ENCODE data around the gene CEP97.
"Not testable (repeated sequence)": the region's sequence is repeated elsewhere in the genome, so short reads cannot be mapped to it uniquely, and the experiment has no call there.

CEP97 gene, protein sequence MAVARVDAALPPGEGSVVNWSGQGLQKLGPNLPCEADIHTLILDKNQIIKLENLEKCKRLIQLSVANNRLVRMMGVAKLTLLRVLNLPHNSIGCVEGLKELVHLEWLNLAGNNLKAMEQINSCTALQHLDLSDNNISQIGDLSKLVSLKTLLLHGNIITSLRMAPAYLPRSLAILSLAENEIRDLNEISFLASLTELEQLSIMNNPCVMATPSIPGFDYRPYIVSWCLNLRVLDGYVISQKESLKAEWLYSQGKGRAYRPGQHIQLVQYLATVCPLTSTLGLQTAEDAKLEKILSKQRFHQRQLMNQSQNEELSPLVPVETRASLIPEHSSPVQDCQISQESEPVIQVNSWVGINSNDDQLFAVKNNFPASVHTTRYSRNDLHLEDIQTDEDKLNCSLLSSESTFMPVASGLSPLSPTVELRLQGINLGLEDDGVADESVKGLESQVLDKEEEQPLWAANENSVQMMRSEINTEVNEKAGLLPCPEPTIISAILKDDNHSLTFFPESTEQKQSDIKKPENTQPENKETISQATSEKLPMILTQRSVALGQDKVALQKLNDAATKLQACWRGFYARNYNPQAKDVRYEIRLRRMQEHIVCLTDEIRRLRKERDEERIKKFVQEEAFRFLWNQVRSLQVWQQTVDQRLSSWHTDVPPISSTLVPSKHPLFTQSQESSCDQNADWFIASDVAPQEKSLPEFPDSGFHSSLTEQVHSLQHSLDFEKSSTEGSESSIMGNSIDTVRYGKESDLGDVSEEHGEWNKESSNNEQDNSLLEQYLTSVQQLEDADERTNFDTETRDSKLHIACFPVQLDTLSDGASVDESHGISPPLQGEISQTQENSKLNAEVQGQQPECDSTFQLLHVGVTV

DNA sequence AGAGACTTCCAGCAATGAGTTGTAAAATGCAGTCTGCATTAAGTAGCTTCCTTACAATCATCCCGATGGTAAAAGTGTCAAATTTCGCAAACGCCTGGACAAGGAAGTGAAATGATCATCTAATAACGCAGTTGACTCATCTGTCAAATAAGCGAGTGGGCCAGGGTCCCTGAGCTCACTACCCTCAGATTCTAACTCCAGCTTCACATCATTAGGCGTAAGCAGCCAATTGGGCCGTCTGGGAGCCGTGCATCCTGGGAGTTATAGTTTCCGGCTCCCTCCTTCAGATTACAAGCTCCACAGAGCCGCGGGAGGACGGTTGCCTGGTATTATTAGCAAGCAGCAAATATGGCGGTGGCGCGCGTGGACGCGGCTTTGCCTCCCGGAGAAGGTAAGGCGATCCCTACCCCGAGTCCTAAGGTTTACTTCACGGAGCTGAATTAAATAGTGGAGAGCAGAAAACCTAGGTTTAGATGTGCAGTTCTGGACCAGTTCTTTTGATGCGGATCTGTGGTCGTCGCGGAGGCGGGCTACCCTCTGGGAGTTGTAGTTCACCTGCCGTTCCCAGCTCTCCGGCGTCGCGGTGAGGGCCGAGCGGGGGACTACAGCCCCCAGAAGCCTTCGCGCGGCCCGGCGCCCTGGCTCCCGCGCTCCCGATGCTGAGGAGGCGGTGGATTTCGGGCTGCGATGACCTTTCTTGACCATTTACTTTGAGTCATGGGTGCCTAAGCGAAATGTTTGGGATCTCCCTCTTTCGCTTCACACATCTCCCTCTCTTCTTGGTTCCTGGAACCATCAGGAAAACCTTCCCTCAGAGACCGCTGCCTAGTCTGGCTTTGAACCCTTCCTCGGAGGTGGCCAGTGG lies at the start of gene CEP97:
TSS of gene CEP97 (plus strand) at position 286 of the 865 bp plus-strand sequence. CDS start at position 349, 63 bp downstream.
- DNase-seq (ENCODE audit: low read depth) = peak; percentile 82

DNA sequence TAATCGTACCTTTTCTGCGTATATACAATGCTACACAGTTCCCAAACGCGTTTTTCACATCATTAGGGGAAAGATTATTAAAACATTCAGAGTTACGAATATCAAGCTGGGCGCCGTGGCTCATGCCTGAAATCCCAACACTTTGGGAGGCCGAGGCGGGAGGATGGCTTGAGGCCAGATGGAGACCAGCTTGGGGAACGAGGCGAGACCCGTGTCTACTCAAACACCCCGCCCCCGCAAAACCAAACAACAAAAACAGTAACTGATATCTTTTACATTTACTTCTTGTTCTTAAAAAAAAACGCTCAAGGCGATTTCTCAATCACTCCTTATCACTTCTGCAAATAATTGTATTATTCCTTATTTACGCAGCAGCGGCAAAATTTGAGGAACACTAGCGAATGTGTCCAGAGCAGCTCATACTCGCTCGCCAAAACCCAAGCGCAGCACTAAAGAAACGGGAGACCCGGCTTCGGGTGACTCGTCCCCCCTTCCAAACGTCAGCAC lies 48.7 kb upstream of the CEP97 start:
- DNase-seq (ENCODE audit: low read depth) = no peak

DNA sequence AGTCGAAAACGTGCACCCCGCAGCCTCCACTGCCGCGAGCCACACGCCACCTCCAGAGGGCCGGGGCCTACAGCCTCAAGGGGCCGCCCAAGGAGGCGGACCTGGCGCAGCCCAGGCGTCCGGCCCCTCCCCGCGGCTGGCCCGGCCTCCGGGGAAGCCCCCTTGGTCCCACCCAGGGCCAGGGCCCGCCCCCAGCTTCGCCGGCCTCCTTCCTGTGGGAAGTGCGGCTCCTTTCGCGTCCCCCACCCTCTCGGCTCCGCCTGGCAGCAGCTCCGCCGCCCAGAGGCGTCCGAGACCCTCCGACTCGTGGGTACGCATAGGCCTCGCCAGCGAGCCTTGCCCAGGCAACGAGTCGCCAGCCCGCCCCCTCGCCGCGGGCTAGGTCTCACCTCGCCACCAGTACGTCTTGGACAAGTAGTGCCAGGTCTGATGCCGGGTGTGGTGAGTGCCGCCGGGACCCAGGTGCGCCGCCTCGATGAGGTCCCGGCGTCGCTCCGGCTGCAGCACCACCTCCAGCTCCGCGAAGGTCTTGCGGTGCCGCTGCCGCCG lies 48.1 kb upstream of the CEP97 start:
- DNase-seq (ENCODE audit: low read depth) = peak; percentile 93

DNA sequence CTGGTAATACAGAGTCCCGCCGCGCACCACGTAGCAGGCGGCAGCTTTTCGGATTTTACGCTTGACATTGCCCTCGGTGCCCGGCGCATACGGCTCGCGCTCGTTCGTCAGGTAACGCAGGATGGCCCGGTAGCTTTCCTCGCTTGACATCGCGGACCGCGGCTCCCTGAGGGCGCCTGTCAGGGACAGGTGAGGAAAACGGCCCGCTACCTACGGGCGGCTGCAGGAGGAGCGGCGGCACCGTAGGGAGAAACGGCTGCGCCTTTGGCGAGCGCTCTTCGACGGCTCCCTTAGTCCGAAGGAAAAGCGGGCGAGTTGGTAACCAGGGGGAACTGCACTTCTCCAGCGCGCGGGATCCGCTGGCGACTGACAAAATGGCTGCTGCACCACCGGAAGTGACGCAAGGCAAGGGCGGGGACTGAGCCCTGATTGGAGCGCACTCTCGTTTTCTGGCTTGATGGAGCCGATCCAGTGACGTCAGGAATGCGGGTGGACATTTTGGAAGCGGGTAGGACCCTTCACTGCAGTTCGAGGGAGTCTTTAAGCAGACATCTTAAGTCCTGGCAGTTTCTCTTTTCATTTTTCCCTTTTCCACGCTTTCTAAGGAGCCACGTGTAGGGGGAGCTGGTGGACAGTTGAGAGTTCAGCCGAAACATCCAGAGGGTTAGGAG lies 47.5 kb upstream of the CEP97 start, which contains the start of gene ZBTB11:
TSS of gene ZBTB11 (minus strand) at position 368 of the 671 bp plus-strand sequence. CDS start at position 150, 218 bp downstream.
- peak; percentile 99 for DNase-seq (ENCODE audit: low read depth)

DNA sequence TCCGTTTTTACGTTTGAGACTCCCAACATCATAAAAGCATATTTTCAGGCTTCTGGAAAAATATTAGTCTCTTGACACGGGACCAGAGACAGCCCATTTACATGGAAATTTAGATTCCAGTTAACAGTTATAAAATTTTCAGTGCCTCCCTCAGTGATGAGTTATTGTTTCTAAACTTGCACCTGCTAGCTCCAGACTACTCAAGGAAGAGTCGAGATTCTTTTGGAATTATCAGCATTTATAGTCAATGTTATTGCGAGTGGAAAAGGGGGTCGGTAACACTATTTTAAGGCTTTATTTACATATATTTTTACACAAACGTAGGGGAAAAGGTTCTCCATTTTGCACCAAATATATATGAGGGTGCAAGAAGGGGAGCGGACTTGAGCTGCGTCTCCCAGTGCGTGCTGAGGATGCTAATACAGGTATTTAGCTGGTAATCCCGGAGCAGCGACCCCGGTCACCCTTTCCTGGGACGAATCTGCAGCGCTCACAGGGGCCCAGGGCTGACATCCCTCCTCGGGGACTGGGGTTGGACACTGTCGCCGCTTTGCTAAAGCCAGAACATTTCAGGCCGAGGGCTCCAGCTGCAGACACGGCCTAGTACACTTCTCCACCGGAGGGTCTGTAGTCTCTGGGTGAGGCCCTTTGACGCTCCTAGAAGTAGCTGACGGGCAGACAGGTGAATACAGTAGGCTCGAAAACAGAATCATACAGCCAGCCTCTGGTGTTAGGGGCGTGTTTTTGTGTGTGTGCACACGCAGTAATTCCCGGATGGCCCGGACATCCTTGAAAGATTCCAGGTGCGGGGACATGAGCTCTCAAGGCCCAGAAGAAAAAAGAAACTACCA lies 46.8 kb upstream of the CEP97 start:
- no peak for DNase-seq (ENCODE audit: low read depth)

DNA sequence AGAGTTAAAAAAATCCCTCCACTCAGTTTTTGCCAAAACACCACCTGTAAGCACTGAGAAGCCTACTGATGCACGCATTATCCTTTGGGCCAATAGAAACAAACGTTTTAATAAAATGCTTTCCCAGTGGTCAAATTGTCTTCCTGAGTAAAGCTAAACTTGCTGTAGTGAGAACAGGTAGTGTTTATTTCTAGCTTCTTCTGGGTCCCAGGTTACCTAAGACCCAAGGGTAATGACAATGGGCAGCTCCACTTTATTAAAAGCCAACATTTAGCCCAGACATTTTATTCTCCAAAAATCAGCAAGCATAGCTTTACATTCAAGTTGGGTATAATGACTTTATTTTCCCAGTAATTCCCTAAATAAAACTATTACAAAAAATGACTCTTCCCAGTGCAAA lies 45.6 kb upstream of the CEP97 start:
- DNase-seq (ENCODE audit: low read depth) = not testable (repeated sequence)

DNA sequence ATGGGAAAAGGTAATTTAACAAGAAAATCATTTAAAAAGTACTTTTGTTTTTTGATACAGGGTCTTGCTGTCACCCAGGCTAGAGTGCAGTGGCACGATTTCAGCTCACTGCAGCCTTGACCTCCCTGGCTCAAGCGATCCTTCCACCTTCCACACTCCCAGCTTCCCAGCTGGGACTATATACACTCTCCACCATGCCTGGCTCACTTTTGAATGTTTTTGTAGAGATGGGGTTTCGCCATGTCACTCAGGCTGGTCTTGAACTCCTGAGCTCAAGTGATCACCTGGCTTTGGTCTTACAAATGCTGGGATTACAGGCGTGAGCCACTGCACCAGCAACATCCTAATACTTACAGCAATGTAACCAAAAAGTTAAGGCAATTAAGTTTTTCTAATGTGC lies 43.9 kb upstream of the CEP97 start:
- DNase-seq (ENCODE audit: low read depth) = no peak

DNA sequence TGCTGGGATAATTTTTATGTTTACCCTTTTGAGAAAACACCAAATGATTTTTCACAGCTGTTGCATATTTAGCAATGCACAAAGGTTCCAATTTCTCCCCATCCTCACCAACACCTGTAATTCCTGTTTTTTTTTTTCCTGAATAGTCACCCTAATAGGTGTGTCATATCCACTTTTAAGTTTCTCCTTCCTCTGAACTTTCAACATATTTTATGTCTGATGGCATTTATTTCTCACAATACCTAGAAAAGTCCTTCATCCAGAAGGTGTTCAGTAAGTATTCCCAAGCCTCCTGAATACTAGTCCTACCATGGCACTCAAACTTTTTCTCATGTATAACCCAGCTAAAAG lies 39.4 kb upstream of the CEP97 start:
- no peak for DNase-seq (ENCODE audit: low read depth)

DNA sequence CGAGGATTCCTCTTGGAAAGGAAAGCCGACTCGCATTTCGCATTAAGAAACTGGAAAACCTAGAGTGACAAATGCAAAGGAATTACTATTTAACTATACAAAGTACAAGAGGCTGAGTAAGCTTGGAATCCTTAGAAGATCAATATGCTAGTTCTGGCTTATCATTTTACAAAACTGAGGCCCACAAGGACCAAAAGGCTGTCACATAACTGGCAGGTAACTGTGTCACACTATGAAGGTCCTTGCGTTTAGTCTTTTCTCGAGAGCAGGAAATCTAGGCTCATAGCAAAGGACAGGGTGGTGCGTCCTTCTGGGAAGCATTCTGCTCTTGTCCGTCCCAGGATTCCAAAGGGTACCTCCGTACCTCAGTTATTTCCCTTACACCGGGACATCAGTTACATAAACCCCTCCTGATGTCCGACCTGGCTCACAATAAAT lies 38.5 kb upstream of the CEP97 start:
- DNase-seq (ENCODE audit: low read depth) = no peak

DNA sequence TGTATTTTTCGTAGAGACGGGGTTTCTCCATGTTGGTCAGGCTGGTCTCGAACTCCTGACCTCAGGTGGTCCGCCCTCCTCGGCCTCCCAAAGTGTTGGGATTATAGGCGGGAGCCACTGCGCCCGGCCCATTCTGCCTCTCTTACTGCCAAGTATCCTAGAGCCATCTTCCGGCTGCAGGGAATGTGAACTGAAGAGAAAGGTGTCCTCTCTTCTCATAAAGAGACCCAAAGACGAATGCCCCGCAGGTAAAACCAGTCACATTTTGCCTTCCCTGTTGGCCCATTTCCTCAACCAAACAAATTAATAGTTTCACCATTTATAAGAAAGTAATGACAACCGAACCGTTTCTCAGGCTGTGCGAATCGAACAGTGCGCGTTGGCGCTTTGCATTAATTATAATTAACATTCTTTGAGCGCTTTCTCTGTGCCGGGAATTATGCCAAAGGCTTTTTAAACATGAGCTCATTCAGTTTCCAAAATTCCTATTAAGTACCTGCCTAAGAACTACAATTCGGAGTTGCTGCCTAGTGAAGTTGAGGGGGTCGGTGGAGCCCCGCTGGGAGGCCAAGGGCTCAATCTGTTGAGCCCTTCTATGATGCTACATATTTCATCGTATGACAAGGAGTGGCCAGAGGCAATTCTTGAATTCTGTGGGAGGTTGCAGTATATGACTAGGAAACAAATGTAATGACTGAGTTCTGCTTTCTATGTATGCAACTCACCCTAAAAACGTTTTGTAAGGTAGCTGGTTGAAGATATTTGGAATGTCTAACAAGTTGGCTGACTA lies 37.1 kb upstream of the CEP97 start:
- DNase-seq (ENCODE audit: low read depth) = no peak

DNA sequence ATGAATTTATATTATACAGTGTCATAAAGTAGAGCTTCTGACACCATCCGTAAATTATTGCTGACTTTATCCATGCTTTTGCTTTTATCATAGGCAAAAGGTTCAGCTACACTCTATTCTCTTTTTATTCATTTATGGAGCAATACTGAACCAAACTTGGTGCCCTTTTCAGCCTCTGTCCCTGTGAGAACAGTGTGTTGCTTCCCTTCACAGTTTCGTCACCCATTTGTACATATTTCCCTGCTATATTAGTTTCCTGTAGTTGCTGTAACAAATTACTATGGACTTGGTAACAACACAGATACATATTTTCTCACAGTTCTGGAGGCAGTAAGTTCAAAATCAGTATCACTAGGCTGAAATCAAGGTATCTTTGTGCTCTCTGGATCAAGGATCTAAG lies 35.1 kb upstream of the CEP97 start:
- no peak for DNase-seq (ENCODE audit: low read depth)

DNA sequence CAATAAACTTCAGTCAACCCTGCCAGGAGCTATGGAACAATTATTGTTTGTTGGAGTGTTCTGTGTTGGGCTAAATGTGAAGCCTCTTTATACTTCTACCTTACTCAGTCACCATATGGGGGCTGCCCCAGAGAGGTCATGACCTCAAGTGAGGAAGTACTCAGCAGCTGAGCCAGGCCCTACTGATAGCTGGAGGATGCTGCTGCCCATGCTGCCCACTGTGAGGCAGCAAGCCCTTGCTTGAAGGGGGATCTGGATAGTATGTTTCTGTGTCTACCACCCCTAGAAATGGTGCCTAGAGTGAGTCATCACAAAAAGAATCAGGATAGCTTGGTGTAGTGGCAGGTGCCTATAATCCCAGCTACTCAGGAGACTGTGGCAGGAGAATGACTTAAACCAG lies 33.4 kb upstream of the CEP97 start:
- DNase-seq (ENCODE audit: low read depth) = no peak

DNA sequence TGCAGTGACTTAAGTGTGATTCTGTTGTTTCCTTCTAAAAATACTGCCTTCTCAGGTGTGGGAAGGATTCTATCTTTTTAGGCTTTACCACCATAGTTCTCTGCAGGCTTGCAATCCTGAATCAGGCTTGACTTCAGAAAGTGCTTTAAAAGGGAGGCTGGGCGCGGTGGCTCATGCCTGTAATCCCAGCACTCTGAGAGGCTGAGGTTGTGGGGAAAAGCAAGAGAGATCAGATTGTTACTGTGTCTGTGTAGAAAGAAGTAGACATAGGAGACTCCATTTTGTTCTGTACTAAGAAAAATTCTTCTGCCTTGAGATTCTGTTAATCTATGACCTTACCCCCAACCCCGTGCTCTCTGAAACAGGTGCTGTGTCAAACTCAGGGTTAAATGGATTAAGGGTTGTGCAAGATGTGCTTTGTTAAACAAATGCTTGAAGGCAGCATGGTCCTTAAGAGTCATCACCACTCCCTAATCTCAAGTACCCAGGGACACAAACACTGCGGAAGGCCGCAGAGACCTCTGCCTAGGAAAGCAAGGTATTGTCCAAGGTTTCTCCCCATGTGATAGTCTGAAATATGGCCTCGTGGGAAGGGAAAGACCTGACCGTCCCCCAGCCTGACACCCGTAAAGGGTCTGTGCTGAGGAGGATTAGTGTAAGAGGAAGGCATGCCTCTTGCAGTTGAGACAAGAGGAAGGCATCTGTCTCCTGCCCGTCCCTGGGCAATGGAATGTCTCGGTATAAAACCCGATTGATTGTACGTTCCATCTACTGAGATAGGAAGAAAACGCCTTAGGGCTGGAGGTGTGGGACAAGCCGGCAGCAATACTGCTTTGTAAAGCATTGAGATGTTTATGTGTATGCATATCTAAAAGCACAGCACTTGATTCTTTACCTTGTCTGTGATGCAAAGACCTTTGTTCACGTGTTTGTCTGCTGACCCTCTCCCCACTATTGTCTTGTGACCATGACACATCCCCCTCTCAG lies 32.4 kb upstream of the CEP97 start:
- not testable (repeated sequence) for DNase-seq (ENCODE audit: low read depth)

DNA sequence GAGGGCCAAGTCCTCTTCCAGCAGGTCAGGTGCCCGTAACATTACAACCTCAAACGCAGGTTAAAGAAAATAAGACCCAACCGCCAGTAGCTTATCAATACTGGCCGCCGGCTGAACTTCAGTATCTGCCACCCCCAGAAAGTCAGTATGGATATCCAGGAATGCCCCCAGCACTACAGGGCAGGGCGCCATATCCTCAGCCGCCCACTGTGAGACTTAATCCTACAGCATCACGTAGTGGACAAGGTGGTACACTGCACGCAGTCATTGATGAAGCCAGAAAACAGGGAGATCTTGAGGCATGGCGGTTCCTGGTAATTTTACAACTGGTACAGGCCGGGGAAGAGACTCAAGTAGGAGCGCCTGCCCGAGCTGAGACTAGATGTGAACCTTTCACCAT lies 30.9 kb upstream of the CEP97 start:
- peak; percentile 12 for DNase-seq (ENCODE audit: low read depth)

DNA sequence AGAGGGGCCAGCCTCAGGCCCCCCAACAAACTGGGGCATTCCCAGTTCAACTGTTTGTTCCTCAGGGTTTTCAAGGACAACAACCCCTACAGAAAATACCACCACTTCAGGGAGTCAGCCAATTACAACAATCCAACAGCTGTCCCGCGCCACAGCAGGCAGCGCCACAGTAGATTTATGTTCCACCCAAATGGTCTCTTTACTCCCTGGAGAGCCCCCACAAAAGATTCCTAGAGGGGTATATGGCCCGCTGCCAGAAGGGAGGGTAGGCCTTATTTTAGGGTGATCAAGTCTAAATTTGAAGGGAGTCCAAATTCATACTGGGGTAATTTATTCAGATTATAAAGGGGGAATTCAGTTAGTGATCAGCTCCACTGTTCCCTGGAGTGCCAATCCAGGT lies 29.6 kb upstream of the CEP97 start:
- DNase-seq (ENCODE audit: low read depth) = not testable (repeated sequence)

DNA sequence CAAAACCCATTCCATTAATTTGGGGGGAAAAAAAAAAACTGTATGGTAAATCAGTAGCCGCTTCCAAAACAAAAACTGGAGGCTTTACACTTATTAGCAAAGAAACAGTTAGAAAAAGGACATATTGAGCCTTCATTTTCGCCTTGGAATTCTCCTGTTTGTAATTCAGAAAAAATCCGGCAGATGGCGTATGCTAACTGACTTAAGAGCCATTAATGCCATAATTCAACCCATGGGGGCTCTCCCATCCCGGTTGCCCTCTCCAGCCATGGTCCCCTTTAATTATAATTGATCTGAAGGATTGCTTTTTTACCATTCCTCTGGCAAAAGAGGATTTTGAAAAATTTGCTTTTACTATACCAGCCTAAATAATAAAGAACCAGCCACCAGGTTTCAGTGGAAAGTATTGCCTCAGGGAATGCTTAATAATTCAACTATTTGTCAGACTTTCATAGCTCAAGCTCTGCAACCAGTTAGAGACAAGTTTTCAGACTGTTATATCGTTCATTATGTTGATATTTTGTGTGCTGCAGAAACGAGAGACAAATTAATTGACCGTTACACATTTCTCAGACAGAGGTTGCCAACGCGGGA lies 28.5 kb upstream of the CEP97 start:
- DNase-seq (ENCODE audit: low read depth) = no peak
